ENCODE results near the gene MID1. TPM values are rescaled to one million over a fixed set of nuclear protein-coding genes. Genes with fewer than 3 reads are reported as not detected.
A peak's percentile ranks its signal among the peaks of the same experiment; 100 is the strongest.

MID1 gene
- polyA plus RNA-seq, 1 donor: 22.2 TPM

- no peak for DNase-seq (ENCODE audit: low read depth)
These were observed 86.6 kb downstream of the MID1 start for GRCh38 chrX:10533696-10534365.

GRCh38 chrX:10531927-10532326, 88.5 kb downstream of the MID1 start:
- no peak for DNase-seq (ENCODE audit: low read depth)

- no peak for DNase-seq (ENCODE audit: low read depth)
These were observed 91.0 kb downstream of the MID1 start for GRCh38 chrX:10529344-10529743.

- no peak for DNase-seq (ENCODE audit: low read depth)
These were observed 93.9 kb downstream of the MID1 start for GRCh38 chrX:10526451-10526850.

GRCh38 chrX:10525381-10526120, 94.8 kb downstream of the MID1 start:
- no peak for DNase-seq (ENCODE audit: low read depth)

GRCh38 chrX:10524578-10524977, 95.8 kb downstream of the MID1 start:
- no peak for DNase-seq (ENCODE audit: low read depth)

- DNase-seq (ENCODE audit: low read depth): no peak
These were observed 100.6 kb downstream of the MID1 start for GRCh38 chrX:10519761-10520160.

- DNase-seq (ENCODE audit: low read depth): no peak
These were observed 101.1 kb downstream of the MID1 start for GRCh38 chrX:10519278-10519677.

GRCh38 chrX:10518073-10518472, 102.3 kb downstream of the MID1 start:
- DNase-seq (ENCODE audit: low read depth): no peak

- no peak for DNase-seq (ENCODE audit: low read depth)
These were observed 103.5 kb downstream of the MID1 start for GRCh38 chrX:10516781-10517322.

- DNase-seq (ENCODE audit: low read depth): no peak
These were observed 105.5 kb downstream of the MID1 start for GRCh38 chrX:10514891-10515290.

GRCh38 chrX:10513974-10514373, 106.4 kb downstream of the MID1 start:
- DNase-seq (ENCODE audit: low read depth): no peak

GRCh38 chrX:10512741-10513140, 107.6 kb downstream of the MID1 start:
- no peak for DNase-seq (ENCODE audit: low read depth)

- DNase-seq (ENCODE audit: low read depth): no peak
These were observed 108.1 kb downstream of the MID1 start for GRCh38 chrX:10512258-10512657.

GRCh38 chrX:10509397-10509796, 111.0 kb downstream of the MID1 start:
- DNase-seq (ENCODE audit: low read depth): no peak

GRCh38 chrX:10508891-10509290, 111.5 kb downstream of the MID1 start:
- DNase-seq (ENCODE audit: low read depth): no peak

- DNase-seq (ENCODE audit: low read depth): no peak
These were observed 112.5 kb downstream of the MID1 start for GRCh38 chrX:10507876-10508275.

GRCh38 chrX:10507181-10507580, 113.2 kb downstream of the MID1 start:
- no peak for DNase-seq (ENCODE audit: low read depth)

- DNase-seq (ENCODE audit: low read depth): no peak
These were observed 113.6 kb downstream of the MID1 start for GRCh38 chrX:10506781-10507180.

GRCh38 chrX:10505726-10506125, 114.7 kb downstream of the MID1 start:
- DNase-seq (ENCODE audit: low read depth): no peak

GRCh38 chrX:10502961-10503360, 117.4 kb downstream of the MID1 start:
- DNase-seq (ENCODE audit: low read depth): no peak

- no peak for DNase-seq (ENCODE audit: low read depth)
These were observed 118.8 kb downstream of the MID1 start for GRCh38 chrX:10501611-10502010.

GRCh38 chrX:10496345-10496965, 123.9 kb downstream of the MID1 start:
- DNase-seq (ENCODE audit: low read depth): peak; percentile 44
